WERI-Rb-1 (cell line): ENCODE results near the gene AMOT.

Experiments used
- DNase-seq: peaks from one replicate; pipeline ENCODE4 v3.0.0-alpha.2; 2020
- H3K27ac ChIP-seq: fragments of 250-450 bp; sonication (Bioruptor Pico); 2 replicates; pipeline ENCODE4 v1.5.1; 2020; ENCODE audit warnings: mild to moderate bottlenecking, moderate library complexity
- H3K27me3 ChIP-seq: fragments of 250-450 bp; sonication (Bioruptor Pico); 2 replicates; pipeline ENCODE4 v1.5.1; 2021; ENCODE audit warnings: mild to moderate bottlenecking, low read depth, moderate library complexity; ENCODE audit not compliant: insufficient read depth, severe bottlenecking
- H3K36me3 ChIP-seq: fragments of 250-450 bp; sonication (Bioruptor Pico); 2 replicates; pipeline ENCODE4 v1.5.1; 2020; ENCODE audit warnings: mild to moderate bottlenecking, moderate library complexity
- H3K4me3 ChIP-seq: 2 replicates; pipeline ENCODE4 v1.5.1; 2011; ENCODE audit warnings: low read depth, mild to moderate bottlenecking, control low read depth, low read length
- H3K9me3 ChIP-seq: fragments of 250-450 bp; sonication (Bioruptor Pico); 2 replicates; pipeline ENCODE4 v1.5.1; 2021; ENCODE audit warnings: mild to moderate bottlenecking, moderate library complexity; ENCODE audit not compliant: severe bottlenecking
- TF ChIP-seq, protein P1 (sequence below): IDR thresholded peaks from 2 replicates; pipeline ENCODE4 v1.5.1; 2011; ENCODE audit warnings: low read depth, mild to moderate bottlenecking, control low read depth, inconsistent platforms, low read length

AMOT gene

DNA sequence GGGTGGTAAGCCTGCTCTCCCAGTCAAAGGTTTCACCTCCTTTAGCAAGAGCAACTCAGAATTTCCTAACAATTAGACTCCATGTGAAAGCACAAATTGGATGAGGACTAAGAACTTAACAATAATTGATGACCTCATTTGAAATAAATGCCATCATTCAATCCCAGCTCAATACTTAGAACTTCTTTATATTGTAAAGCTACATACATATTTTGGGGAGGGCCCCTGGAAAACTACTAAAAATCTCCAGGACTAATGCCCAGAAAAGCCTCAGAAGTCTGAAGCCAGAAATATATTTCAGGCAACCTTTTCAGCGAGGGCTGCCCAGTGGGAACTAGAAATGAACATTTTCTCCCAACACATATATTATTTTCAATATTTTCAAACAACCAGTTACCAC is 38.1 kb downstream of the AMOT start:
- peaks cover 19% of the 10 kb centered on the region for H3K27me3 ChIP-seq
- no peaks in the 10 kb centered on the region for H3K9me3 ChIP-seq
- TF ChIP-seq, protein P1, sequence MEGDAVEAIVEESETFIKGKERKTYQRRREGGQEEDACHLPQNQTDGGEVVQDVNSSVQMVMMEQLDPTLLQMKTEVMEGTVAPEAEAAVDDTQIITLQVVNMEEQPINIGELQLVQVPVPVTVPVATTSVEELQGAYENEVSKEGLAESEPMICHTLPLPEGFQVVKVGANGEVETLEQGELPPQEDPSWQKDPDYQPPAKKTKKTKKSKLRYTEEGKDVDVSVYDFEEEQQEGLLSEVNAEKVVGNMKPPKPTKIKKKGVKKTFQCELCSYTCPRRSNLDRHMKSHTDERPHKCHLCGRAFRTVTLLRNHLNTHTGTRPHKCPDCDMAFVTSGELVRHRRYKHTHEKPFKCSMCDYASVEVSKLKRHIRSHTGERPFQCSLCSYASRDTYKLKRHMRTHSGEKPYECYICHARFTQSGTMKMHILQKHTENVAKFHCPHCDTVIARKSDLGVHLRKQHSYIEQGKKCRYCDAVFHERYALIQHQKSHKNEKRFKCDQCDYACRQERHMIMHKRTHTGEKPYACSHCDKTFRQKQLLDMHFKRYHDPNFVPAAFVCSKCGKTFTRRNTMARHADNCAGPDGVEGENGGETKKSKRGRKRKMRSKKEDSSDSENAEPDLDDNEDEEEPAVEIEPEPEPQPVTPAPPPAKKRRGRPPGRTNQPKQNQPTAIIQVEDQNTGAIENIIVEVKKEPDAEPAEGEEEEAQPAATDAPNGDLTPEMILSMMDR = no peak
- H3K36me3 ChIP-seq = no peaks in the 10 kb centered on the region
- no peak for DNase-seq
- no peak overlapping the region for H3K27ac ChIP-seq
- H3K4me3 ChIP-seq = no peak overlapping the region

DNA sequence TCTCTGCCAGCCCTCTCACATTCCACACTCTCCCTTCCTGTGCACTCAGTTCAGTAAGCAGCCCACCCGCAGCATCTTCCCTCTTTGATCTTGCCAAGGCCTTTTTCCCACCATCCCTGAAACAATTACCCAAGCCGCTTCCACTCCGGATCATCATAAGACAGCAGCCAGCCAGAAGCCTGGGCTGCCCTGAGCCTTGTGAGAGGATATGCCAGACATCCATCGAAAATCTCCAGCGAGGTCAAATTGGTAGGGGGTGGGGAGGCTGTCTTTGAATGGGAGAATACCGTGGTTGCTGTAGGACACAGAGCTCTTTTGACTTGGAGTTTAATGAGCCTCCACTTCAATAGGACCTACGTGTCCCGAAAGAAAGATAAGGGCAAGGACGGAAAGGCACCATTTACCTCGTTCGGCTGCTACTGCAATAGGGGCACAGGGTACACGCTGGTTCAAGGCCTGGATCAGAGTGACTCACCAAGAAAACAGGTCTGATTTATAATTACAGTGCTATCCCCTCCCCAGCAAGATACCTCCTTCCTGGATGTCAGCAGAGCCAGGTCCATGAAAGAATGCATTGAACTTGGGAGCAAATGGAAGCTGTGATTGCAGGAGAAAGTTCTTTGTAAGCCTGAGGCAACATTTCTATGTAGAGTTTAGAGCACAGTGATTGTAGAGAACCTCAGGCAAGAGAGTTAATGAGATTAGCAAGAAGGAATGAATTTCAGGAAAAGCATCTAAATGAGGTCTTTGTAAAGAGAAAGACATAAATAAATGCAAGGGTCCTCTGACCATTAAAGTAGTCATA is 39.5 kb downstream of the AMOT start:
- Histone ChIP-seq H3K36me3 (no peaks in the 10 kb centered on the region), H3K9me3 (no peaks in the 10 kb centered on the region), H3K4me3 (no peak overlapping the region), H3K27me3 (peaks cover 19% of the 10 kb centered on the region), H3K27ac (no peak overlapping the region)
- no peak for DNase-seq
- TF ChIP-seq, protein P1 = no peak

DNA sequence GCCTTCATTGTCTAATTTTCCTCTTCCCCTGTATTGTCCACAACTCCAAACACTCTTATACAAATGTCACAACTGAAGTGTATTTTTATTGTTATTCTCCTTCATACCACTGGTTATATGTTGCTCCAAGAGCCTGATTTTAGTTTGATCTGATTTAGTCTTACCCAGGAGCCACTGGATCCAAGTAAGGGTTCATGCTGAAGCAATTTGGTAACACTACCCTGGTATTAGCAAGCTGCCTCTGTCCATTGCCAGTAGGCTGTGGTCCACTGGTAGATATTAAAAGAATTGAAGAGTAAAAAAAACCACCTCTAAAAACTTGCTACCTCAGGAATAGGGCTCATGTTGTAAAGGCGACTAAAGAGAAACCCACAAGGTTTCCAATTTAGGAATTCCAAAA is 41.2 kb downstream of the AMOT start:
- TF ChIP-seq, protein P1 = no peak
- peaks cover 19% of the 10 kb centered on the region for H3K27me3 ChIP-seq
- H3K9me3 ChIP-seq = no peaks in the 10 kb centered on the region
- no peak overlapping the region for H3K4me3 ChIP-seq
- no peaks in the 10 kb centered on the region for H3K36me3 ChIP-seq
- H3K27ac ChIP-seq = no peak overlapping the region
- DNase-seq = no peak

DNA sequence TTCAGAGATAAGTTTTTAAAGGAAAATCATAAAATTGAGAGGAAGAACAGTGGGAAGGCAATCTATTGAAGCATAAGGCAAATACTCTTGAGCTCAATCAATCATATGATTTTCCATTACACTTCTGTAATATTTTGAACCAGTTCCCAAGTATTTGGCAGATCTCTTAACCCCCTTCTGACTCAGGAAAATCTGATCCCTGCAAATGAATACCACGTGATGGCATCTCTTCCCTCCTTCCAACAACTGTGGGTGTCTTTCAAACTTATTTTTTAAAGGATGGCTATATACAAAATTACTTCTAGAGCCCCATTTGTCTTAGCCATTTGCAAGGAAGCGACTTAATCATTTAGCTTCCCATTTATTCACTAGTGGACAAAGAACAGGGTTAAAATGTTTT is 41.9 kb downstream of the AMOT start:
- DNase-seq = no peak
- H3K9me3 ChIP-seq = no peaks in the 10 kb centered on the region

DNA sequence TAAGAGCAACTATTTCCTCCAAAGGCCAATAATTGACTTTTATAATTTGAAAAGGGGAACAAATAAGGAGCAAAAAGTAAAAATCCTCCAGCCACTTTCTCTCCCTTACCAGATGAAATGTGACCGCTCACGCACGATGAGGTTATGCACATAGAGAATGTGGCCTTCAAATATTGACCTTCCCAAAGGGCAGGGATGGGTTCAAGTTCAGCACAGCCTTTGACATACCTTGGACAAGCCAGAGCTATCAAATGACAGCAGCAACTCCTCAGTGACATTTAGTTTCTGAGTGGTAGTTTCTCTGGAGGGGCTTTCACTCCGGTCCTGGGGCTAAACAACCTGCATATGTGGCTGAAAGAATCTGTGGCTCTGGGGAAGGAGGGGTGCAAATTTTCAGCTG is 50.7 kb downstream of the AMOT start:
- Histone ChIP-seq H3K27me3 (no peaks in the 10 kb centered on the region), H3K36me3 (no peaks in the 10 kb centered on the region), H3K4me3 (no peak overlapping the region), H3K27ac (no peak overlapping the region), H3K9me3 (no peaks in the 10 kb centered on the region)
- no peak for DNase-seq
- TF ChIP-seq, protein P1 = no peak

More for the DNA sequence above, 41.9 kb downstream of the AMOT start:
- H3K36me3 ChIP-seq = no peaks in the 10 kb centered on the region
- no peak overlapping the region for H3K27ac ChIP-seq
- peaks cover 19% of the 10 kb centered on the region for H3K27me3 ChIP-seq
- no peak overlapping the region for H3K4me3 ChIP-seq
- TF ChIP-seq, protein P1 = no peak

DNA sequence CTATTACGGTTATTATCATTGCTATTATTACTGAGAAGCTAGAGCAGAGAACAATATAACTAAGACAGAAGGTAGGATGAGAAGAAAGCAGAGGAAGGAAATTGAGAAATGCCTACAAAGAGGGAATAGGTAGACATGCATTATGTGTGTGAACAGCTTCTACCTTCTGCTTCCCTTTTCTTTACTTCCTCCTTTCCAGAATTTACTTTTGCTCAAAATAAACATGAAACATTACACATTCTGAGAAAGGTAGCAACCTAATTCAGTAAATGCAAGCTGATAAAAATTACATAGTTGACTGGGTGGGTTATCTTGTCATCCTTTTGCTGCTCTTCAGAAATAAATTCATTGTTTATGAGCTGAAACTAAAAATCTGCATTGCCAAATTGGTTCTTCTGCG is 54.6 kb downstream of the AMOT start:
- H3K36me3 ChIP-seq = no peaks in the 10 kb centered on the region
- H3K27me3 ChIP-seq = peaks cover 4% of the 10 kb centered on the region
- H3K9me3 ChIP-seq = no peaks in the 10 kb centered on the region
- DNase-seq = no peak
- H3K27ac ChIP-seq = no peak overlapping the region
- H3K4me3 ChIP-seq = no peak overlapping the region
- TF ChIP-seq, protein P1 = no peak
